Right atrium auricular region (tissue), 2 donors: Measurements from ENCODE around the gene RIPPLY2. TPM values are rescaled to one million over a fixed set of nuclear protein-coding genes. Genes with fewer than 3 reads are reported as not detected.

Experiments used
- DNase-seq: peaks from one replicate; pipeline ENCODE4 v3.0.0-alpha.2; 2019; ENCODE audit warnings: low spot score
- H3K27ac ChIP-seq, 2 donors: fragments of 200-600 bp; sonication (generic); 1 replicate in 1 of 2; 2 replicates in 1 of 2; pipeline ENCODE4 v1.5.1; 2016 to 2019
- H3K27me3 ChIP-seq, 2 donors: fragments of 200-600 bp; sonication (generic); one replicate each; pipeline versions ENCODE4 v1.5.1 to v1.6.0; 2017 to 2019
- H3K36me3 ChIP-seq: fragments of 200-600 bp; sonication (generic); one replicate; pipeline ENCODE4 v1.5.1; 2016
- H3K4me1 ChIP-seq, 2 donors: fragments of 200-600 bp; sonication (generic); one replicate each; pipeline versions ENCODE4 v1.5.1 to v1.6.0; 2017 to 2019
- H3K4me3 ChIP-seq, 2 donors: fragments of 200-600 bp; sonication (generic); 1 replicate in 1 of 2; 2 replicates in 1 of 2; pipeline ENCODE4 v1.5.1; 2017 to 2019; ENCODE audit warnings: mild to moderate bottlenecking in 1 of 2, moderate library complexity in 1 of 2
- H3K9me3 ChIP-seq, 2 donors: fragments of 200-600 bp; sonication (generic); one replicate each; pipeline ENCODE4 v1.5.1; 2019
- total RNA-seq, 2 donors: library from RNA; depleted of rRNA; stranded (reverse); fragments of >200 nt; gene quantifications; one replicate each; pipeline ENCODE4 v1.1.0, GENCODE V29; 2016
- TF ChIP-seq, protein P1 (sequence below), 2 donors: fragments of 200-600 bp; sonication (generic); IDR thresholded peaks; one replicate each; pipeline ENCODE4 v1.5.1; 2019; ENCODE audit warnings: antibody characterized with exemption in 2 of 2

The RIPPLY2 gene
- total RNA-seq, 2 donors from 2014 or later = not detected

DNA sequence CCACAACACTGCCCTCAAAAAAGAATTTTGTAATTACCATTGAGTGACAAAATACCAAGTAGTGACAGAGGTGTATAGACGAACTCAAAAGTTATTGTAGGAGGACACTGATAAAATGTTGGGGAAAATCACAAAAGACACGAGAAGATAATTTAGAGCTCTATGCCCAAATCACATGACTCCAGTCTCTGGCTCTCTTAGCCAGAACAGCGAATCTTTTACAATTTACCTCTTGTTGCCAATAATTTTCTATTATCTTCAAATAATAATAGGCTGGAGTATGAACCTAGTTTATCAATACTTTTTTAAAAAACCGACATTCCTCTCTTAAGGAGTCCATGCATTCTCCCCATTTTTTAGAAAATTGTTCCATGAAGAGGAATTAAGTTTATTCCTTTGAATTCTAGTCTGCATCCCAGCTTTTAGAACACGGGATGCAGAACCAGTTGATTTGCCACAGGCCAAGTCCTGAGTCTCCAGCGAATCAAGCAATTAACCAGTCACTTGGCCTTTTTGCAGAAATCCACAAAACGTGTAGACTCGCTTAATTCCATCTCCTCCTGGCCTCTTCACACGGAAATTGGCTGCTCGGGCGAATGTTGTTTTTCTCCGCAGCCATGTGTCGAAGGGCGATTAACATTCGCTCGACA is 507 bp upstream of the RIPPLY2 start:
- Histone ChIP-seq H3K9me3 (no peaks in the 10 kb centered on the region), H3K27ac (no peak overlapping the region), H3K4me3 (peak overlapping the region; percentile 21 to 50), H3K36me3 (no peaks in the 10 kb centered on the region), H3K27me3 (peaks cover 4 to 7% of the 10 kb centered on the region in 2 donors), H3K4me1 (peaks cover 0 to 17% of the 10 kb centered on the region in 2 donors)
- no peak for DNase-seq
- TF ChIP-seq, protein P1, sequence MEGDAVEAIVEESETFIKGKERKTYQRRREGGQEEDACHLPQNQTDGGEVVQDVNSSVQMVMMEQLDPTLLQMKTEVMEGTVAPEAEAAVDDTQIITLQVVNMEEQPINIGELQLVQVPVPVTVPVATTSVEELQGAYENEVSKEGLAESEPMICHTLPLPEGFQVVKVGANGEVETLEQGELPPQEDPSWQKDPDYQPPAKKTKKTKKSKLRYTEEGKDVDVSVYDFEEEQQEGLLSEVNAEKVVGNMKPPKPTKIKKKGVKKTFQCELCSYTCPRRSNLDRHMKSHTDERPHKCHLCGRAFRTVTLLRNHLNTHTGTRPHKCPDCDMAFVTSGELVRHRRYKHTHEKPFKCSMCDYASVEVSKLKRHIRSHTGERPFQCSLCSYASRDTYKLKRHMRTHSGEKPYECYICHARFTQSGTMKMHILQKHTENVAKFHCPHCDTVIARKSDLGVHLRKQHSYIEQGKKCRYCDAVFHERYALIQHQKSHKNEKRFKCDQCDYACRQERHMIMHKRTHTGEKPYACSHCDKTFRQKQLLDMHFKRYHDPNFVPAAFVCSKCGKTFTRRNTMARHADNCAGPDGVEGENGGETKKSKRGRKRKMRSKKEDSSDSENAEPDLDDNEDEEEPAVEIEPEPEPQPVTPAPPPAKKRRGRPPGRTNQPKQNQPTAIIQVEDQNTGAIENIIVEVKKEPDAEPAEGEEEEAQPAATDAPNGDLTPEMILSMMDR (IDR thresholded peaks at IDR 0.05) = no peak

DNA sequence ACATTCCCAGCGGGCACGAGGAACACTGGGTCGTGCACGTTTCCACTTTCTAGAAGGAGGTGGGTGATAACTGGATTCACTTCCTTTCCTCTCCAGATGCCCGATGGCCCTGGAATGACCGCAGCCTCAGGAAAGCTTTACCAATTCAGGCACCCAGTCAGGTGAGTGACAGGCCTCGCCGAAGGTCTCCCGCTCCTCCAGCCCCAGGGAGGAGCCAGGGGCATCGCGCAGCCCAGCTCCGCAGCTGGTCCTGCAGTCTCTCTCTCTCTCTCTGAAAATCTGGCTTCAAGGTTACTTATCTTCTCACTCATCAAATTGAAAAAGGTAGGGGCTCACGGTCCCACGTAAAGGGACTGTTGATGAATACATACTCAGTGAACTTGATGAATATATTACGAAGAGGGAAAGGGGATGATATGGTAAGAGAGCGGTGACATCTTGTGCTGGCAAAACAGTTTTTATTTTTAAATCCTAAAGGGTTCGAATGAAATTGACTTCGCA is 891 bp downstream of the RIPPLY2 start:
- no peaks in the 10 kb centered on the region for H3K36me3 ChIP-seq
- peak overlapping the region; percentile 21 to 50 for H3K4me3 ChIP-seq
- TF ChIP-seq, protein P1 (IDR thresholded peaks at IDR 0.05) = no peak
- DNase-seq = no peak
- peaks cover 0 to 21% of the 10 kb centered on the region in 2 donors for H3K4me1 ChIP-seq
- peaks cover 4 to 7% of the 10 kb centered on the region in 2 donors for H3K27me3 ChIP-seq
- no peak overlapping the region for H3K27ac ChIP-seq
- no peaks in the 10 kb centered on the region for H3K9me3 ChIP-seq

DNA sequence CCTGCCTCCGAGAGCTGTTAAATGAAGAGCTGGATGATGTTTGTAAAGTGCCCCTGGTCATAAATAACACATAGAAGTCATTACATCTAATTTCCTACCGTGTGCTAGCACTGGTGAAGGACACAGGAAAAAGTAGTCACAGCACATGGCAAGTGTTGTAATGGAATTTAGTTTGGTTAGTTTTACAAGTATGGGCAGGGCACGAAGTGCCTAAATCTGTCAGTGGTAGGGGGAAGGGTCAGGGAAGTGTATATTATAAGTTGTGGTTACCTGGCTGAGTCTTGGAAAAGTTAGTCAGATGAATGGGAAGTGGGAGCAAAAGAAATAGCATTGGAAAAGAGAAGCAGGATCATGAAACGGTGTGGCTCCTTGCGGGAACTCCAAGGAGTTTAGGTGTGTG is 1.6 kb downstream of the RIPPLY2 start:
- Histone ChIP-seq H3K4me1 (peaks cover 0 to 22% of the 10 kb centered on the region in 2 donors), H3K27ac (no peak overlapping the region), H3K36me3 (no peaks in the 10 kb centered on the region), H3K27me3 (peaks cover 4 to 7% of the 10 kb centered on the region in 2 donors), H3K4me3 (no peak overlapping the region), H3K9me3 (no peaks in the 10 kb centered on the region)
- no peak for DNase-seq
- TF ChIP-seq, protein P1 (IDR thresholded peaks at IDR 0.05) = no peak

DNA sequence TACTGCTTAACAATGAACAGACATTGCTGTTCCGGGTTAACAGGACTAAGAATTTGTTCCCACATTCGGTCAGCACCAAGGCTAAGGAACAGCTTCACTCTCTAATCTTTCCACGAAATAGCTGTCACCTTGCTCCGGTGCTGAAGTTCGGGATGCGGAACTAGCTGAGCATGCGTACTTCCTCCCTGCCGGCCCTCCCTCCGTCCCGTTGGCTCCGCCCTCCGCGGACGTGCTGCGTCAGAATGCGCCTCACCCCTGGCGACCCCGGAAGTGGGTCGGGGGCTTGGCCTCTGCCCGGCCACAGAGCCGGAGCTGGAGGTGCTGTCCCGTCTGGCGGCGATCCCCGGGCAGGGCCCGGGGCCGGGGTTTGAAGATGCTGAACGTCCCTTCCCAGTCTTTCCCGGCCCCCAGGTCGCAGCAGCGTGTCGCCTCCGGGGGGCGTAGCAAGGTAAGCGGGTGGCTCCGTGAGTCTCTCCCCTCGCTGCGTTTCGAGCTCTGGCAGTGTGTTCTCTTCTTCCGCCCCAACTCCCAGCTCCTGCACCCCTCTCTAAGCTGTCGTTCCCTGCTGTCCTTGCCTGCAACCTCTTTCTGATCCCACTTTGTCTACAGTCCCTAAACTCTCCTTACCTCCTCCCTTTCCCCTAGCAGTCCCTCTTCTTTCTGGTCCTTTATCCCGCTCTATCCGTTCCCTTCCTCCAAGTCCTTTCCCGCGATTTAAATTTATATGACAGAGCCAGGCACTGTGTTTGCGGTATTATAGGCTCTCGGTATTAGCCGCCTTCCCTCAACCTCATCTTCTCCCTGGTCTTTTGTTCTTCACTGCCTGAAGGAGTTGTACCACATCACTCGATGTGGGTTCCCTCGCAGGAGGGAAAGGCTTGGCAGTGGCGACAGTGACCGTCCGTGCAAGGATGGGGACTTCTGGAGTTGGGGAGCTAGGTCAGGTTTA is 6.5 kb downstream of the RIPPLY2 start, which contains the start of gene CYB5R4:
CYB5R4 (plus strand) TSS at position 280 of the 949 bp plus-strand sequence; CDS start at position 374, 94 bp downstream.
- Histone ChIP-seq H3K36me3 (no peaks in the 10 kb centered on the region), H3K27ac (peak within 1 kb of the TSS; percentile 88 to 89), H3K4me1 (peaks cover 0 to 16% of the 10 kb centered on the region in 2 donors), H3K4me3 (peak within 1 kb of the TSS; percentile 76 to 96), H3K27me3 (no peaks in the 10 kb centered on the region), H3K9me3 (no peaks in the 10 kb centered on the region)
- DNase-seq = peak; percentile 94
- TF ChIP-seq, protein P1 (IDR thresholded peaks at IDR 0.05) = peak in 1 of 2 donors; percentile 69

DNA sequence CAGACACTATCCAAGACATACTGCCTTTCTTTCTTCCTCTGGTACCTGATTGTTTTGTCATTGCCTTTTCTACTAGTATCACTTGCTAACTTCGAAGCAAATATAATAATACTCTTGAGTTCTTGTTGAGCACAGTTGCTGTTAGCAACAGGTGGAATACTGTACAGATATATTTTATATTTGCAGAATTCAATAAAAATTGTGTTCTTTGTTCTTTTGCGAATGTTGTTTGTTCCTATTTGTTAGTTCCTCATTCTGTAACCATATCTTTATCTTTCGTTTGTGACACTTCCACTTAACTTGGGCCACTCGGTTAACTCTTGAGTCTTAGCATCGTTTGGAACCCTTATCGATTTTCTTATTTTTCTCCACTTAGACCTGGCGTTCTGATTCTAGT is 7.2 kb downstream of the RIPPLY2 start:
- Histone ChIP-seq H3K27me3 (no peaks in the 10 kb centered on the region), H3K9me3 (no peaks in the 10 kb centered on the region), H3K36me3 (no peaks in the 10 kb centered on the region), H3K27ac (peak overlapping the region; percentile 88 to 89), H3K4me3 (peak overlapping the region; percentile 76 to 96), H3K4me1 (peaks cover 0 to 16% of the 10 kb centered on the region in 2 donors)
- no peak for DNase-seq
- TF ChIP-seq, protein P1 (IDR thresholded peaks at IDR 0.05) = no peak
